ENCODE measurements around the gene RAC3. TPM values are rescaled to one million over a fixed set of nuclear protein-coding genes. Genes with fewer than 3 reads are reported as not detected.

The RAC3 gene
- total RNA-seq, 4 donors from 2014 or later: 13.7 to 34.1 (median 14.8) TPM

DNA sequence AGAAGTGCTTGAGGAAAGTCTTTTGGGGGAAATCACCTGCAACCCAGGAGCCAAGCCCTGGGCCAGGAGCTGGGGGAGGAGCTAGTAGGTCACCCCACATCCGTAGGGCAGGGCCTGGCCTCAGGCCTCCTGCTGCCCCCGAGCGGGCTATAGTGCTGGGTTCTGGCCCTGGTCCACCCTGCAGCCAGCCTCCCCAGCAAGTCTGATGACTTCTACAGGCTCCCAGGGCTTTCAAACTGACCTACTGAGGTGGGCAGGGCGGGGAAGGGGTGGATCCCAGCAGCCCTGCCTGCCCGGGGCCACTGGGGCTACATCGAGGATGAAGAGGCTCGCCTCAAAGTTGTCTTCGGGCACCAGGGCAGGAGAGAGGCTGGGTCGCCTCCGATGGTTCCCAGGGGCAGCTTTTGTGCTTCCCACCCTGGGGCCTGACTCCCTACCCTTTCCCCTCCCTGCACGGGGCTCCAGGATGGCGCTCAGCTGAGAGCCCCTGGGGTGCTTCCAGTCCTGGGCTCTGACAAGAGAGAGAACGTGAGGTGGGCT, 13.8 kb upstream of the RAC3 start:
- Histone ChIP-seq H3K9me3 (no peaks in the 10 kb centered on the region), H3K27ac (no peak overlapping the region), H3K36me3 (peaks cover 3% of the 10 kb centered on the region), H3K27me3 (no peaks in the 10 kb centered on the region), H3K4me3 (no peak overlapping the region), H3K4me1 (peaks cover 41% of the 10 kb centered on the region)
- no peak for TF ChIP-seq EP300 (IDR thresholded peaks at IDR 0.05)
- TF ChIP-seq POLR2AphosphoS5 (IDR thresholded peaks at IDR 0.05): no peak
- no peak for TF ChIP-seq POLR2A (IDR thresholded peaks at IDR 0.05)
- TF ChIP-seq CTCF (IDR thresholded peaks at IDR 0.05): no peak
- no peak for DNase-seq (ENCODE audit: low spot score in 2 of 2)
- 63% methylated on average over 8 of the region's 13 CpGs for WGBS

- Histone ChIP-seq H3K4me3 (no peak overlapping the region), H3K27me3 (no peaks in the 10 kb centered on the region), H3K4me1 (peaks cover 36% of the 10 kb centered on the region), H3K27ac (no peak overlapping the region), H3K9me3 (no peaks in the 10 kb centered on the region), H3K36me3 (peaks cover 3% of the 10 kb centered on the region)
- DNase-seq (ENCODE audit: low spot score in 2 of 2): no peak
- 73% methylated on average over 14 of the region's 19 CpGs for WGBS
- TF ChIP-seq POLR2A (IDR thresholded peaks at IDR 0.05): no peak
- no peak for TF ChIP-seq EP300 (IDR thresholded peaks at IDR 0.05)
- TF ChIP-seq CTCF (IDR thresholded peaks at IDR 0.05): no peak
- no peak for TF ChIP-seq POLR2AphosphoS5 (IDR thresholded peaks at IDR 0.05)
Observed at GRCh38 chr17:82018152-82018988, 13.1 kb upstream of the RAC3 start.

DNA sequence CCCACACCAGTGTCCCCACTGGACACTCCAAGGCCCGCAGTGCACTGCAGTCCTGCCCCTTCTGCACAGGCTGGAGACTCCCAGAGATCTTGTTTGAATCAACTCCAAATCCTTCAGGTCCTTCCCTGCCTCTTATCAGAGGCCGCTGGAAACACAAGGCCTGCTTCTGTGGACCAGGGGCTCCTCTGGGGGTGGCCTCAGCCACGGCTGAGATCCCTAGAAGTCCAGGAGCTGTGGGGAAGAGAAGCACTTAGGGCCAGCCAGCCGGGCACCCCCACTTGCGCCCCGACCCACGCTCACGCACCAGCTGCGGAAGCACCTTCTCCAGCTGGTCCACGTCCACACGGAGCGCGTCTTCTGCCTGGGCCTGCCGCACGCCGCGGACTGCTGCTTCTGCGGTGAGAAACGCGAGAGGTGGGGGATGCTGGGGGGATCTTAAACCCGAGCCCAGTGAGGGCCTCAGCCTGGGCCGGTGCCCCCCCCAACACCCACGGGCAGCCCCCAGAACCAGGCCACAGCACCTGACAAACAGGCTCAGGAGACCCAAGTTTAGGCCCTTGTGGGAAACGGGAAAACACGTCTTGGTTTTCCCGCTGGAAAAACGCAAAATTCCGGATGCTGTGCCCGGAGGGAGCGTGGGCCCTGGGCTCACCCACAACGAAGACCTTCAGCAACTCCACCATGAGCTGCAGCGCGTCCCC, 12.3 kb upstream of the RAC3 start:
- no peaks in the 10 kb centered on the region for H3K27me3 ChIP-seq
- WGBS: 67% methylated on average over 1 of the region's 33 CpGs
- peaks cover 3% of the 10 kb centered on the region for H3K36me3 ChIP-seq
- H3K9me3 ChIP-seq: no peaks in the 10 kb centered on the region
- no peak overlapping the region for H3K27ac ChIP-seq
- no peak overlapping the region for H3K4me3 ChIP-seq
- H3K4me1 ChIP-seq: peaks cover 36% of the 10 kb centered on the region
- no peak for TF ChIP-seq CTCF (IDR thresholded peaks at IDR 0.05)
- no peak for TF ChIP-seq POLR2A (IDR thresholded peaks at IDR 0.05)
- no peak for TF ChIP-seq POLR2AphosphoS5 (IDR thresholded peaks at IDR 0.05)
- TF ChIP-seq EP300 (IDR thresholded peaks at IDR 0.05): no peak
- DNase-seq (ENCODE audit: low spot score in 2 of 2): no peak

- Histone ChIP-seq H3K4me3 (no peak overlapping the region), H3K27me3 (no peaks in the 10 kb centered on the region), H3K36me3 (peaks cover 3% of the 10 kb centered on the region), H3K27ac (no peak overlapping the region), H3K4me1 (peaks cover 33% of the 10 kb centered on the region), H3K9me3 (no peaks in the 10 kb centered on the region)
- DNase-seq (ENCODE audit: low spot score in 2 of 2): no peak
- WGBS: 63% methylated on average over 9 of the region's 34 CpGs
- TF ChIP-seq EP300 (IDR thresholded peaks at IDR 0.05): no peak
- peak; percentile 15 to 73 for TF ChIP-seq CTCF (IDR thresholded peaks at IDR 0.05)
Observed at GRCh38 chr17:82019690-82020571, 11.5 kb upstream of the RAC3 start.
